ENCODE data around the gene GRIK4.

DNA sequence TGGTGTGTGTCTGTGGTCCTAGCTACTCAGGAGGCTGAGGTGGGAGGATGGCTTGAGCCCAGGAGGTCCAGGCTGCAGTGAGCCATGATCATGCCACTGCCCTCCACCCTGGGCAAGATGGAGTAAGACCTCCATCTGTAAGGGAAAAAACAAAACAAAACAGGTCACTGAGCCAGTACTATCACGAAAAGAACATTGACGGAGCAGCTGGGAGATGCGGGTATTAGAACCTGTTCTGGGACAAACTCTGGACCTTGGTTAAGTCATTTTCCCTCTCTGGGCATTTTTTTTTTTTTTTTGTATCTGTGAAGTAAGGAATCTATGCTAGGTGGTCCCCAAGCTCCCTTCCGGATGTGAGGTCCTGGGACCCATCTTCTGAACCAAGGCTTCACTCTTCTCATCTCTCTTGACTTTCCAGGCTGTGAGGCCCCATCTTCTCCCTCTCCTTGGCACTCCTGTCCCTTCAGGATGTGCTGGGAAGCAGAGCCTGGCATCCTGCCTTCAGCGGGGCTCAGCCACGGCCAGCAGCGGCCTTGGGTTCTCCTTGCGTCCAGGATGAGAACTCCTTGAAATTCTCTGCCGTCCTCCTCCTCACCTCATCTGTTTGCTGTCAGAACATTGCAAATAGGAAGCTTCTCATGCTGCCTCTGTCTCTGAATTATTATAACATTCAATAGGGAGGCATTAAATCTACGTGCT, 130.8 kb downstream of the GRIK4 start:
- TF ChIP-seq EZH2 (IDR thresholded peaks at IDR 0.05; ENCODE audit: insufficient read depth, poor library complexity, severe bottlenecking): no peak
- no peak for TF ChIP-seq EZH2phosphoT487 (IDR thresholded peaks at IDR 0.05; ENCODE audit: insufficient read depth, low read depth)
